Stomach smooth muscle (tissue), 2 donors: ENCODE measurements around the gene TTLL5.

Experiments
- H3K27ac ChIP-seq: one replicate; pipeline ENCODE4 v1.7.0; 2013; ENCODE audit warnings: mild to moderate bottlenecking, low read length, inconsistent platforms
- H3K27me3 ChIP-seq, 2 donors: one replicate each; pipeline ENCODE4 v1.7.0; 2013; ENCODE audit warnings: low read length in 2 of 2; ENCODE audit not compliant: insufficient read depth in 2 of 2, control insufficient read depth in 1 of 2
- H3K36me3 ChIP-seq, 2 donors: one replicate each; pipeline ENCODE4 v1.7.0; 2013; ENCODE audit warnings: low read length in 2 of 2; ENCODE audit not compliant: control insufficient read depth in 2 of 2, insufficient read depth in 2 of 2
- H3K4me1 ChIP-seq: one replicate; pipeline ENCODE4 v1.7.0; 2013; ENCODE audit warnings: low read length; ENCODE audit not compliant: control insufficient read depth, insufficient read depth
- H3K4me3 ChIP-seq, 2 donors: one replicate each; pipeline ENCODE4 v1.7.0; 2013; ENCODE audit warnings: low read length in 2 of 2
- H3K9ac ChIP-seq, 2 donors: one replicate each; pipeline ENCODE4 v1.7.0; 2013; ENCODE audit warnings: low read length in 2 of 2, mild to moderate bottlenecking in 1 of 2
- H3K9me3 ChIP-seq, 2 donors: one replicate each; pipeline ENCODE4 v1.7.0; 2013; ENCODE audit warnings: low read length in 2 of 2; ENCODE audit not compliant: control insufficient read depth in 2 of 2
- donor health status: healthy.
- donor health status: Pancreatic carcinoma.

Gene TTLL5

DNA sequence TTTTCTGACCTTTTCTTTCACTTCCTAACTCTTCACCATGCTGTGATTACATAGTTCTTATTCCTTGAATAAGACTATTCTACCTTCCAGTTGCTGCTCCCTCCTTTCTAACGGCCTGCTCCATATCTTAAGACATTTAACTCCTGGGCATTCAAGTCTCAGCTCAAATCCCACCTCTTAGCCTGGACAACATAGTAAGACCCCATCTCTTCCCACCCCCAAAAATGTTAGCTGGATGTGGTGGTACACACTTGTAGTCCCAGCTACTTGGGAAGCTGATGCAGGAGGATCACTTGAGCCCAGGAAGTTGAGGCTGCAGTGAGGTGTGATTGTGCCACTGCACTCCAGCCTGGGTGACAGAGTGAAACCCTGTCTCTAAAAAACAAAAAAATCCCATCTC is 11.3 kb upstream of the TTLL5 start:
- Histone ChIP-seq H3K9me3 (no peaks in the 10 kb centered on the region), H3K9ac (no peak overlapping the region), H3K27me3 (no peaks in the 10 kb centered on the region), H3K4me3 (no peak overlapping the region), H3K4me1 (peaks cover 13% of the 10 kb centered on the region), H3K36me3 (peaks cover 17 to 27% of the 10 kb centered on the region in 2 donors), H3K27ac (no peak overlapping the region)

DNA sequence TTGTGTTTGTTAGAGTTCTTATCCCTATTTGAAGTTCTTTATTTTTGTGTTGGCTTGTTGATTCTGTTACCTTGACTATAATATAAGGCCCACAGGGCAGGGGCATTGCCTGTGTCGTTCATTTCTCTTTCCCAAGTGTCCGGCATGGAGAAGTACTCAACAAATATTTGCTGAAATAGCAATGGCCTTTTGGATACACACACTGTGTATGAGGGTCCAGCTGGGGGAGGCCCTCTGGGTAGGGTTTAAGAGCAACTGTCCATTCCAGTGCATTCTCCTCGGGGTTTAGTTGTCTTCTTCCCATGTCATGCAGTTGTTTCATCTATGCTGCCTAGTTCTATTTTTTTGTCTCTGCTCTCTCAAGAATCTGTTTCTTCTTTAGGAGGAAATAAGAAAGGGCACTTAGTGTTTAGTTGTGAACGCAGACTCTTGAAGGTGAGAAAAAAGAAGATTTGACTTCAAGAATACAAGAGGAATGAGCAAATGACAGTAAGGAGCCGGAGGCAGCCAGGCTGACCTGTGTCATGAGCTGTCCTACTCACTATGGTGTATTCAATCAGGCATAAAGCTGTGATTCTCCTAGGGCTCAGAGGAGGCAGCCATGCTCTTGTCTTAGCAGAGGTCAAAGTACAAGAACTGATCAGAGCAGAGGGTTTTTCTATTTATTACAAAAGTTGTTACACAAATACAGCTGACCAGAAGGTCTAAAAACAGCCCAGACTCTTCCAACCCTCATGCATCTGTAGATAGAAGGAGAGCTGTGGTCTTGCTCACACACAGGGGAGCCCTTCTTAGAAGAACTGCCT is 10.6 kb upstream of the TTLL5 start:
- H3K27ac ChIP-seq = no peak overlapping the region
- peaks cover 17 to 33% of the 10 kb centered on the region in 2 donors for H3K36me3 ChIP-seq
- no peak overlapping the region for H3K4me3 ChIP-seq
- no peaks in the 10 kb centered on the region for H3K27me3 ChIP-seq
- no peak overlapping the region for H3K9ac ChIP-seq
- H3K4me1 ChIP-seq = peaks cover 13% of the 10 kb centered on the region
- no peaks in the 10 kb centered on the region for H3K9me3 ChIP-seq

DNA sequence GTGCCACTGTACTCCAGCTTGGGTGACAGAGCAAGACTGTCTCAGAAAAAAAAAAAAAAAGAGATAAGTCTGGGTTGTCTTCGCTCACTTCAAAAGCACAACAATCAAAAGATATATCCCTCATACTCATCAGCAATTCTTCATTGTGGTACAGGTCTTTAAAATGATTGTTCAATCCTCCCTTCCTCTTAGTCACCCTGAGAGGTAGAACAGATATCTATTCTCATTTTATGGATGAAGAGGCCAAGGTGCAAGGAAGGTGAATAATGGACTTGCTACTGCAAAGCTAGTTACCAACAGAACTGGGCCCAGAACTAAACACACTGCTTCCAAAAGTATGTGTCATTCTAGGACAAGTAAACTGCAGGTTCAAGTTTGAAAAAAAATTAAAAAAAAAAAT is 7.5 kb upstream of the TTLL5 start:
- H3K27ac ChIP-seq = no peak overlapping the region
- H3K36me3 ChIP-seq = peaks cover 17 to 42% of the 10 kb centered on the region in 2 donors
- peaks cover 5% of the 10 kb centered on the region for H3K4me1 ChIP-seq
- H3K27me3 ChIP-seq = no peaks in the 10 kb centered on the region
- no peak overlapping the region for H3K9ac ChIP-seq
- no peaks in the 10 kb centered on the region for H3K9me3 ChIP-seq
- H3K4me3 ChIP-seq = no peak overlapping the region

DNA sequence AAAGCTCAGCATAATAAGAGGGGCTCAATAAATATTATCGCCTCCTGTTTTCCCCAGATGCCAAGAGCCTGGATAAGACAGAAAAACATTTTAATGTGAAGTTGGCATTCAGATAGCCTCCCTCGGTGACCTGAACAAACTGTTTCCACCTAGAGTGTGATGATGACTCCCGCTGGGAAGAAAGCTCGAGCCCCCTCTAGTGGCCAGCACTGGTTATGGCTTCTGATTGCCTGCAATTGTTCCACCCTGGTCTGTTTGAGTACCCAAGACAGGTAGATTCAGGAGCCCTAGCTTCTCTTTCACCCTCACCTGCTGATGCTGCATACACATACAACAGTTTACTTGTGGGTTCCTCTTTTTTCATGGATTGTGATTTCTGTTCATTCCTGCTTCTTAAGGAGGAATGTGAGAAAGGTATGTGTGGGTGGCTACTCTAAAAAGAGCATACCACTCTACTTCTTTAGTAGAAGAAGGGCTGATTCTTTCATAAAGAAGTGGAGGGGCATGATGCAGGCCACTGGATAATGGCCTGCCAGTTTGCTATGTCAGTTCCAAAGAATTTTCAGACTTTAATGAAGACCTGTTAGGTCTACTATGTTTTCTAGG is 6.8 kb upstream of the TTLL5 start:
- Histone ChIP-seq H3K27ac (no peak overlapping the region), H3K36me3 (peaks cover 17 to 42% of the 10 kb centered on the region in 2 donors)

DNA sequence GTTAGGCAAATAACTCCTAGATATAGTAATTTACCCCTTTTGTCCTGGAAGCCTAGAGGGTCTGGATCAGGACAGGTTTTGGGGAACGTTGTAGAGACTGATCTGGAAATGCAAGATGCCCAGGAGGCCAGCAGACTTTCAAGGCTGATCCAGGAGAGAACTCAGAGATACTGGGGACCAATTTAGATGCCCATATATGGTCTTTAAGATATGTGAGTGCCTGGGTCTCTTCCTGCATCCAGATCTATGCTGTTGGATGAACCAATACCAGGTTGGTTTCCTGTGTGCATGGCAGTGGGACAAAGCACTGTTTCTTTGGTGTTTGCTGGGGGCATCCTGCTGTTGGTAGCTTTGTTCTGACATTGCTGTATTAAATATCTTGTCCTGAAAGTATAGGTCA is 5.8 kb upstream of the TTLL5 start:
- Histone ChIP-seq H3K9me3 (no peaks in the 10 kb centered on the region), H3K4me3 (no peak overlapping the region), H3K9ac (no peak overlapping the region), H3K36me3 (peaks cover 15 to 36% of the 10 kb centered on the region in 2 donors), H3K27me3 (no peaks in the 10 kb centered on the region), H3K4me1 (peaks cover 5% of the 10 kb centered on the region), H3K27ac (no peak overlapping the region)

More for the DNA sequence above, 6.8 kb upstream of the TTLL5 start:
- Histone ChIP-seq H3K4me3 (no peak overlapping the region), H3K27me3 (no peaks in the 10 kb centered on the region), H3K9ac (no peak overlapping the region), H3K9me3 (no peaks in the 10 kb centered on the region), H3K4me1 (no peaks in the 10 kb centered on the region)

DNA sequence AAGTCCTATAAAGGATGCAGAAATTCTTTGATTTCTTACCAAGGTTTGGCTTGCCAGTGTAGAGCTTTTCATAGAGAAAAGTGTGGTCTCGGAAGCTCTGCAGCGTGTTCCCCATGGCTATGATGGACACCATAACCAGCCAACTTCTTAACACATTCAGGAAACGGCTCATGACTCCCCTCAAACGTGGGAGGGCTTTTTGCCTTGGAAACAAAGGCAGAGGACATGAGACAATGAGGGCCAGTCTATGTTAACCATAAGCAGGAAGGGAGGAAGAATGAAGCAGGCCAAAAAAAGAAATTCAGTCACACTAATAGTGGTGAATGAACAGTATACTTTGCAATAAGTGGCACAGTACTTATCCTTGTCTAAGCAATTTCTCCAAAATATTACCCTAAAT is 3.7 kb upstream of the TTLL5 start:
- Histone ChIP-seq H3K4me3 (no peak overlapping the region), H3K9ac (no peak overlapping the region), H3K27ac (no peak overlapping the region), H3K36me3 (peaks cover 0 to 16% of the 10 kb centered on the region in 2 donors), H3K4me1 (peaks cover 7% of the 10 kb centered on the region), H3K27me3 (no peaks in the 10 kb centered on the region), H3K9me3 (no peaks in the 10 kb centered on the region)

DNA sequence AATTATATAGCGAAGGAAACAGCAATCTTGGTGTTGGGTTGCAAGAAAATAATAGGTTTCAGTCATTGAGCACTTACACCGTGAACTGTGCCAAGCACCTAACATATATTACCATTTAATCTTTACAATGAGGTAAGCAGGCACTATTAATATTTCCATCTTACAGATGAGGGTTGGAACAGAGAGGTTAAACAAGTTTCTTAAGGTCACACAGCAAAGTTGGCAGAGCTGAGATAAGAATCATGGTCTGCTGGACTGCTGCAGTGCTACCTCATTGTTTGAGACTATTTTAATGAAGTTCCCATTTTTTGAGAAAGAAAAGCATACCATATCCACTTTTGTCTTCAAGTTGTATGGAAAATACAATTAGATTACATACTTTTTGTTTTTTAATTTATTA is 2.1 kb upstream of the TTLL5 start:
- Histone ChIP-seq H3K4me3 (no peak overlapping the region), H3K4me1 (peaks cover 7% of the 10 kb centered on the region), H3K36me3 (peaks cover 0 to 16% of the 10 kb centered on the region in 2 donors), H3K27ac (no peak overlapping the region), H3K9ac (no peak overlapping the region), H3K27me3 (no peaks in the 10 kb centered on the region), H3K9me3 (no peaks in the 10 kb centered on the region)

DNA sequence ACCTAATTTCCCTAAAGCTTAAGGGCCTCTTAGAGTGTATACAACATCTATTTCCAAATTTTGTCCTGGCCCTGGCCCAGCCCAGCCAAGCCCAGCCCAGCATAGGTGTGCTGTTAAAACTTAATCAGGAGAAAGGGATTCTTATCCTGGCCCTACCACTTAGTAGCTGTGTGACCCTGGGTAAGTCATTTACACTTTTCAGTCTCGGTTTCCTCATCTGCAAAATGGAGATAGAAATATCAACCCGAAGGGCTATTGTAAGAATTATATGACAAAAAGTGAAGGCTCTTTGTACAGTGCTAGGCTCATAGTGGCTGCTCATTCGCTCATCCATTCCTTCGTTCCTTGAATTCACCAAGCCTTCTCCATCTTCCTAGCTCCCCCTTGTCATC is 812 bp upstream of the TTLL5 start:
- Histone ChIP-seq H3K4me1 (peaks cover 7% of the 10 kb centered on the region), H3K4me3 (peak overlapping the region; percentile 94 to 99), H3K9ac (peak overlapping the region; percentile 80 to 87)

DNA sequence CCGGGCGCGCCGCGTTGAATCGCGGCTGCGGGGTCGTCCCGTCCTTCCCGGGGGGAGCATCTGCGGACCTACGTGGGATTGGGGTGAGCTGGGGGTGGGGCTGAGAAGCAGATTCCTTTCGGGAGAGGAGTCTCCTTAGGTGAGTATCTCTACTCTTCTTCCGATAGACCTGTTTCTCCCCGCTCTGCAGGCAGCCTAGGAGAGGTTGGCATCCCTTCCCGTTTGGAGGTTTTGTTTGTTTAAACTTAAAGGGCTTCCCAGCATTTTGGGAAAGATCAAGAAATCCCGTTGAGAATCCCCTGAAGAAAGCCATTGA is 411 bp downstream of the TTLL5 start:
- Histone ChIP-seq H3K27me3 (no peaks in the 10 kb centered on the region), H3K9me3 (no peaks in the 10 kb centered on the region), H3K4me3 (peak overlapping the region; percentile 94 to 99), H3K27ac (peak overlapping the region; percentile 78), H3K4me1 (peaks cover 7% of the 10 kb centered on the region), H3K9ac (peak overlapping the region; percentile 80 to 87), H3K36me3 (peaks cover 0 to 8% of the 10 kb centered on the region in 2 donors)

More for the DNA sequence above, 812 bp upstream of the TTLL5 start:
- Histone ChIP-seq H3K9me3 (no peaks in the 10 kb centered on the region), H3K27ac (peak overlapping the region; percentile 78), H3K36me3 (peaks cover 0 to 11% of the 10 kb centered on the region in 2 donors), H3K27me3 (no peaks in the 10 kb centered on the region)

DNA sequence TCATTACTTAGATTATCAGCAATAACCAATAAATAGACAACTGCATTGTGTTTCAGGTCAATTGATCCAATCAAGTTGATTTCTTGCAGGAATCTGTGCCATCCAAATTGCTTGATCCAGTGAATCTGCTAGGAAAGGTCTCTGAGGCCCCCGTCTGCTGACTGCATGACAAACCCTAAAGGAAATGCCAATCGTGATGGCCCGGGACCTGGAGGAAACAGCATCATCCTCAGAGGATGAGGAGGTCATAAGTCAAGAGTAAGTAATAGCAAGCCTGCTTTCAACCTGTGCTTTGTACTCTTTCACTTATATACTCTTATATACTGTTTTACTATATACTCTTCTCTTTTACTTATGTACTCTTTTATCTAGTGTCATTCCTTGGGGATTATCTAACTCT is 1.9 kb downstream of the TTLL5 start:
- Histone ChIP-seq H3K9ac (no peak overlapping the region), H3K36me3 (peaks cover 0 to 2% of the 10 kb centered on the region in 2 donors), H3K4me1 (peaks cover 7% of the 10 kb centered on the region), H3K27me3 (no peaks in the 10 kb centered on the region), H3K4me3 (no peak overlapping the region), H3K9me3 (no peaks in the 10 kb centered on the region), H3K27ac (no peak overlapping the region)
